Measurements from ENCODE around the gene NEURL2.
"Not testable (repeated sequence)": the region's sequence is repeated elsewhere in the genome, so short reads cannot be mapped to it uniquely, and the experiment has no call there.

Gene NEURL2

GRCh38 chr20:45890985-45891983 lies at the start of gene NEURL2, which contains the start of gene CTSA:
NEURL2 (minus strand) TSS chr20:45891208; CDS start chr20:45890991, 217 bp downstream.
CTSA (plus strand) TSS chr20:45891335; CDS start chr20:45891569, 234 bp downstream.
- DNase-seq: peak; percentile 73

DNA sequence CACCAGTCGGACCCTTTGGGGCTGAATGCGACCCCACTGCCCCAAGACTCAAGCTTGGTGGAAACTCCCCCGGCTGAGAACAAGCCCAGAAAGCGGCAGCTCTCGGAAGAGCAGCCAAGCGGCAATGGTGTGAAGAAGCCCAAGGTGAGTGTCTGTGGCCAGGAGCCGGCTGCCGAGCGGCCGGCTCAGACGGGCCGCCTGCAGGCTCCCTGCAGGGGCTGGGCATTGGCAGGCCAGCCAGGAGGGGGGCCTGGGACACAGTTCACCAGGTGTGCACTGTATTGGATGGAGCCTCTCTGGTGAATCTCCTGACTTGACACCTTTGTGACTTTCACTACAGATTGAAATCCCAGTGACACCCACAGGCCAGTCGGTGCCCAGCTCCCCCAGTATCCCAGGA lies 49.5 kb upstream of the NEURL2 start:
- DNase-seq: no peak

GRCh38 chr20:45940053-45940452 lies 49.0 kb upstream of the NEURL2 start:
- no peak for DNase-seq

DNA sequence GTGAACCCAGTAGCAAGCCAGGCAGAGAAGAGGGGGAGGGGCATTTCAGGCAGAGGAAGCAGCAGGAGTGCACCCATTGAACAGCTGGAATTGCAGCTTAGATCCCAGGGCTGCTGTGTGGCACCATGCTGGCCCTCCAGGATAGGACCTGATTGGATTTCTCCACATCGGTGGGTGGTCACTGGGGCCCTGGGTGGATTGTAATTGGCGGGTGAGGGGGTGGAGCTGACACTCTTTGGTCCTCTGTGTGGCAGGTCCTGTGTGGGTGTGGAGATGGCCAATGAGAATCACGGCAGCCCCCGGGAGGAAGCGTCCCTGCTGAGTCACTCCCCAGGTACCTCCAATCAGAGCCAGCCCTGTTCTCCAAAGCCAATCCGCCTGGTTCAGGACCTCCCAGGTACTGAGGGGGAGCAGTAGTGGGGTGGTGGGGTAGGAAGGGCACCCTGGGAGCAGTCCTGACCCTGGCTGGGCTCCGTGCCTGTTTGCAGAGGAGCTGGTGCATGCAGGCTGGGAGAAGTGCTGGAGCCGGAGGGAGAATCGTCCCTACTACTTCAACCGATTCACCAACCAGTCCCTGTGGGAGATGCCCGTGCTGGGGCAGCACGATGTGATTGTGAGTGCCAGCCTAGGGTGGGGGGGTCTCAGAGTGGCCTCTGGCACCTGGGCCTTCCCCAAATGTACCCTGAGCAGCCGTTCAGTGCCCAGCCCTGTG lies 47.9 kb upstream of the NEURL2 start:
- no peak for DNase-seq

- DNase-seq: no peak
Observed at GRCh38 chr20:45937765-45938164, 46.8 kb upstream of the NEURL2 start.

- no peak for DNase-seq
Observed at GRCh38 chr20:45935416-45936046, 44.5 kb upstream of the NEURL2 start.

DNA sequence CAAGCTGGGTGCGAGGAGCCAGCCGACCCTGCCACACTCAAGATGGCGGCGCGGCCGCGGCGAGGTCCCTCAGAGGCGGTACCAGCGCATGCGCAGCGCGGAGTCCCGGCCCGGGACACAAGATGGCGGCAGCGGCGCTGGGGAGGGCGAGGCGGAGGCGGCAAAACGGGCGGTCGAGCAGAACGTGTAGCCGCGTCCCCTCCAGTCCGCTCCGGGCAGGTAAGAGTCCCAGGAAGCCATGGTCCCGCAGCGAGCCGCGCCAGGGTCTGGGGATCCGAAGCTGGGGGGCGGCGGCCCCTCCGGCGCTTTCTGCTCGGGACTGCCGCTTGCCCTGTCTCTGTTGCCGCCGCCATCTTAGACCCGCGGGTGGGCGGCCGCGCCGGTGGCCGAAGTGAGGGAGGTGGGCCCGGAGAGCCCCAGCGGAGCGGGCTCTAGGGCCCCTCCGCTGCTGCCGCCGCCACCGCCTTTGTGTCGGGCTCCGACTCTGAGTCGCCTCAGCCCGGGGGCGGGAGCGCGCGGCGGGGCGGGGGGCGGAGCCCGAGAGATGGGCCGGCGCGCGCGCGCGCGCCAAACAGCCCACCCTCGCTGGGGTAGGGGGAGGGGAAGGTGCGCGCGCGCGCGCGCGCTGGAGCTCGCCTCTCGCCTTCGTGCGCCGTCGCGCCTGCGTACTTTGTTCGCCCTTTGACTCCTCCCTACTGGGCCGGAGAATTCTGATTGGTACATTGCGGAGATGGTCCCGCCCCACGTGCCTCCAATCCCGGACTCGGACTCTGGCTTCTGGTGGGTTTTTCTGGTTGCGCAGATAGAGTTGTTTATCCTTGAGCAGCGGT lies 43.8 kb upstream of the NEURL2 start, which contains the start of gene PCIF1:
TSS of gene PCIF1 (plus strand) at position 98 of the 830 bp plus-strand sequence. CDS start 4,317 bp downstream, outside the sequence.
- DNase-seq: peak; percentile 100

GRCh38 chr20:45934046-45934585 lies 43.1 kb upstream of the NEURL2 start:
- DNase-seq: peak; percentile 28

DNA sequence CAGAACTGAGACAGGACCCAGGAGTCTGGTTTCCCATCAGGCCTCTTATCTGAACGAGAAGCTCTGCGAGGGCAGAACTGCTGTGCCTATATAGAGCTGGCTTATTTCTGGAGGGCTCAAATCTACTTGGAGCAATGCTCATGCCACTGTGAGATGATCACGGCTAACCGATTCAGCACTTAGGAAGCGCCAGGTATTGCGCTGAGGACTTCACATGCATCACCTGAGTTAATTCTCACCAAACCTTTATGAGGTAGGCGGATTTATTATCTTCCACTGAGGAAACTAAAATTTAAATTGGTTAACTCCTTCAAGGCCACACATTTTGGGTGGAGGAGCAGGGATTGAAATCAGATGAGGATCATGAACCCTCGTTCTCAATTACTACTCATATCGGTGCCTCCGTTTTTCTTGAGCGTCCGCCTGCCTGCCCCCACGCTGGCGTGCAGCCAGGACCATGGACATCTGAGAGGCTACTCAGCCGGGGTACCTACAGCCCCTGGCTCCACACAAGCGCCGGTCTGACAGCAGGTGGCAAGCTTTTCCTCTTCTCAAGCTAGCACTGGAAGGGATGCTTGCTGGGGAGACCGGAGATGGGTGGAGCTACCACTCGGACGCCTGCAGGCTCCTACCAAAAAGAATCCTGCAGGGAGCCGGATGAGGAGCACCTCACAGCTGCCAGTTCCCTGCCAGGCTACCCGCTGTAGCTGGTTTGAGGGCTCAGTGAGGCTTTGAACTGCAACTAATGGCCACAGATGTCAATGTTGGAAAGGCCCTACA lies 42.4 kb upstream of the NEURL2 start:
- peak; percentile 60 for DNase-seq

- DNase-seq: not testable (repeated sequence)
Observed at GRCh38 chr20:45931680-45932079, 40.7 kb upstream of the NEURL2 start.

DNA sequence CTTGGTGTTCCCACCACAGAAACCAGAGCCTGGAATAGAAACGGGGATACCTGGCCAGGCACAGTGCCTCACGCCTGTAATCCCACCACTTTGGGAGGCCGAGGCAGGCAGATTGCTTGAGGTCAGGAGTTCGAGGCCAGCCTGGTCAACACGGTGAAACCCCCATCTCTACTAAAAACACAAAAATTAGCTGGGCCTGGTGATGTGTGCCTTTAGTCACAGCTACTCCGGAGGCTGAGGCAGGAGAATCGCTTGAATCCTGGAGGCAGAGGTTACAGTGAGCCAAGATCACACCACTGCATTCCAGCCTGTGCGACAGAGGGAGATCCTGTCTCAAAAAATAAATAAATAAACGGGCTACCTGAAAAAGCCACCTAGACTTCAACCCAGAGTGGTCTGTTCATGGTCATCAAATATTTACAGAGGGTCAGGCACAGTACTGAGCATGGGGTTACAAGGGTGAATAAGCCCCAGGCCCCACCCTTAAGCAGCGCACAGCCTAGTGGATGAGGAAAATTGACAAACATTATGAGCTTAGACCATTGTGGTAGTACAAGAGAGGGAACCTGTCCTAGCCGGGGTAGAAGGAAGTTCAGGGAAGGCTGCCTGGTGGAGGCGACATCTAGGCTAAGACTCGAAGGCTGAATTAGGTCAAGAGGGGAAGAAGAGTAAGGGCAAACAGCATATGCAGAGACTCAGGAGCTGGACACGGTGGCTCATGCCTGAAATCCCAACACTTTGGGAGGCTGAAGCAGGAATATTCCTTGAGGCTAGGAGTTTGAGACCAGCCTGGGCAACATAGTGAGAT lies 36.3 kb upstream of the NEURL2 start:
- DNase-seq: no peak

GRCh38 chr20:45926731-45927070 lies 35.7 kb upstream of the NEURL2 start:
- no peak for DNase-seq

- no peak for DNase-seq
Observed at GRCh38 chr20:45925821-45926506, 35.0 kb upstream of the NEURL2 start.

- peak; percentile 55 for DNase-seq
Observed at GRCh38 chr20:45924391-45925261, 33.6 kb upstream of the NEURL2 start.

DNA sequence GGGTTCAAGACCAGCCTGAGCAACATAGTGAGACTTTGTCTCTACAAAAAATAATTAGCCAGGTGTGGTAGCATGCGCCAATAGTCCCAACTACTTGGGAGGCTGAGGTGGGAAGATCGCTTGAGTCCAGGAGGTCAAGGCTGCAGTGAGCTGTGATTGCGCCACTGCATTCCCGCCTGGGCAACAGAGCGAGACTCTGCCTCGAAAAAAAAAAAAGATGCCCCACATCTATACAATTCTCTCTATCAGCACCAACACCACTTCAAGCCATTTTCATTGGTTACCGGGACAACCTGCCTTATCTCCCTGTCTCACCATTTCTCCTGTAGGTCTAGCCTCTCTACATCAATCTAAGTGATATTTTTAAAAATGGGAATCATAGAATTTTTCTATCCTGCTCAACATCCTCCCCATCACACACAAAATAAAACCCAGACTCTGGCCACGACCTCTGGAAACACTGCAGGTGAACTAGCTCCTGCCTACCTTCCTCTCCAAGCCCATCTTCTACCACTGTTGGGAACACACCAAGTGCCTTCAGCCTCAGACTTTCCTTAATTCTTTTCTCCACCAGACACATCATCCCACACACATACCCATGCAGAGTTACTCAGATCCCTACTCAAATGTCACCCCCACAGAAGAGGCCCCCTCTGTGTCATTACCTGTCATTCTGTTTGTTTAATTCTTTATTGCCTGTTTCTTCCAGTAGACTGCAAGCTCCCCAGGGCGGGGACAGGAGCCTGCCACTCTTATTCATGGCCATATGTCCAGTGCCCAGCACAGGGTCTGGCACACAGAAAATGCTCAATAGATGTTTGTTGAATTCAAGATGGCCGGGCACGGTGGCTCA lies 30.6 kb upstream of the NEURL2 start:
- DNase-seq: no peak

GRCh38 chr20:45920462-45921336 lies 29.7 kb upstream of the NEURL2 start:
- peak; percentile 81 for DNase-seq

All from suppressor macrophage treated with lipopolysaccharide for 4 hours (primary cell).